GM12878 (cell line): ENCODE measurements around the gene HBZ. TPM values are rescaled to one million over a fixed set of nuclear protein-coding genes. Genes with fewer than 3 reads are reported as not detected.

Experiments
- BRCA1 ChIP-seq: IDR thresholded peaks from 2 replicates; pipeline ENCODE4 v1.6.1; 2011; ENCODE audit warnings: low read depth, low read length, improper control_type of control experiment
- CBX3 ChIP-seq: fragments of 200-600 bp; sonication (generic); IDR thresholded peaks from 2 replicates; pipeline ENCODE4 v1.6.1; 2016; ENCODE audit warnings: low read depth, borderline replicate concordance
- CHD2 ChIP-seq: IDR thresholded peaks from 2 replicates; pipeline ENCODE4 v1.6.1; 2011; ENCODE audit warnings: low read depth, low read length, improper control_type of control experiment, borderline replicate concordance
- CREM ChIP-seq: IDR thresholded peaks from 2 replicates; pipeline ENCODE4 v1.6.1; 2014; ENCODE audit warnings: antibody characterized with exemption, low read depth
- E2F4 ChIP-seq: IDR thresholded peaks from 2 replicates; pipeline ENCODE4 v1.6.1; 2012; ENCODE audit warnings: low read depth, low read length, improper control_type of control experiment
- EGR1 ChIP-seq, 2 experiments: IDR thresholded peaks; 1 replicate in 1 of 2; 2 replicates in 1 of 2; pipeline ENCODE4 v1.6.1; 2011 to 2012; ENCODE audit warnings: low read depth in 2 of 2, low read length in 2 of 2, borderline replicate concordance in 1 of 2, mild to moderate bottlenecking in 1 of 2, moderate library complexity in 1 of 2
- EP300 ChIP-seq, 2 experiments: fragments of 150-350 bp in 1 of 2; IDR thresholded peaks; 2 replicates each; pipeline ENCODE4 v1.6.1; 2011 to 2012; ENCODE audit warnings: low read depth in 2 of 2, low read length in 2 of 2, borderline replicate concordance in 1 of 2, improper control_type of control experiment in 1 of 2, inconsistent platforms in 1 of 2; ENCODE audit not compliant: control insufficient read depth in 1 of 2
- FOXM1 ChIP-seq: IDR thresholded peaks from 2 replicates; pipeline ENCODE4 v1.6.1; 2012; ENCODE audit warnings: low read depth, mild to moderate bottlenecking, inconsistent platforms, low read length, moderate library complexity
- GABPA ChIP-seq: IDR thresholded peaks from 2 replicates; pipeline ENCODE4 v1.6.1; 2014; ENCODE audit warnings: antibody characterized with exemption, low read depth, mild to moderate bottlenecking, inconsistent platforms
- HCFC1 ChIP-seq: fragments of 150-350 bp; IDR thresholded peaks from 2 replicates; pipeline ENCODE4 v1.6.1; 2014; ENCODE audit warnings: low read length
- HDAC2 ChIP-seq: fragments of 200-600 bp; sonication (generic); IDR thresholded peaks from 2 replicates; pipeline ENCODE4 v1.6.1; 2017
- KLF5 ChIP-seq: fragments of 450-650 bp; IDR thresholded peaks from 2 replicates; pipeline ENCODE4 v1.6.1; 2014; ENCODE audit warnings: mild to moderate bottlenecking; ENCODE audit not compliant: partially characterized antibody
- MTA3 ChIP-seq: IDR thresholded peaks from 2 replicates; pipeline ENCODE4 v1.6.1; 2012; ENCODE audit warnings: low read length, inconsistent platforms, borderline replicate concordance
- NFXL1 ChIP-seq: fragments of 450-650 bp; IDR thresholded peaks from 2 replicates; pipeline ENCODE4 v1.6.1; 2017; ENCODE audit warnings: antibody characterized with exemption, mild to moderate bottlenecking, borderline replicate concordance
- PAX8 ChIP-seq: fragments of 450-650 bp; IDR thresholded peaks from 2 replicates; pipeline ENCODE4 v1.6.1; 2017; ENCODE audit warnings: mild to moderate bottlenecking, moderate library complexity
- RBBP5 ChIP-seq: fragments of 200-600 bp; sonication (generic); conservative IDR thresholded peaks from 2 replicates; pipeline ENCODE4 v1.6.1; 2016
- SMAD1 ChIP-seq: fragments of 450-650 bp; IDR thresholded peaks from 2 replicates; pipeline ENCODE4 v1.6.1; 2018; ENCODE audit warnings: mild to moderate bottlenecking, low read depth; ENCODE audit not compliant: partially characterized antibody
- SMARCA5 ChIP-seq: fragments of 450-650 bp; IDR thresholded peaks from 2 replicates; pipeline ENCODE4 v1.6.1; 2017; ENCODE audit warnings: mild to moderate bottlenecking
- SPI1 ChIP-seq: IDR thresholded peaks from 2 replicates; pipeline ENCODE4 v1.6.1; 2011; ENCODE audit warnings: low read depth, mild to moderate bottlenecking, low read length, moderate library complexity, borderline replicate concordance; ENCODE audit not compliant: insufficient read depth
- STAT1 ChIP-seq: fragments of 450-650 bp; conservative IDR thresholded peaks from 2 replicates; pipeline ENCODE4 v1.6.1; 2014; ENCODE audit warnings: antibody characterized with exemption, mild to moderate bottlenecking
- SUZ12 ChIP-seq: fragments of 200-600 bp; sonication (generic); IDR thresholded peaks from one replicate; pipeline ENCODE4 v1.6.1; 2018; ENCODE audit warnings: antibody characterized with exemption, mild to moderate bottlenecking; ENCODE audit not compliant: unreplicated experiment
- USF2 ChIP-seq: IDR thresholded peaks from 2 replicates; pipeline ENCODE4 v1.6.1; 2011; ENCODE audit warnings: low read depth, low read length, improper control_type of control experiment, borderline replicate concordance
- polyA plus RNA-seq, 11 experiments: library from polyadenylated mRNA; depleted of rRNA in 4 of 11; unstranded in 6 of 11; stranded (reverse) in 5 of 11; fragments of >200 nt; fragmentation: Nextera tagmentation in 4 of 11; fragmentation: Illumina TruSeq in 1 of 11; extraction: Ambion mirVana in 4 of 11; extraction: Trizol in 1 of 11; gene quantifications; 1 replicate in 1 of 11; 2 replicates in 10 of 11; pipeline versions ENCODE4 v1.2.1 to v1.2.3, GENCODE V29; 2011 to 2016; ENCODE audit warnings: inconsistent platforms in 2 of 11, missing spikeins in 2 of 11, low read depth in 1 of 11
- total RNA-seq, 4 experiments: library from RNA; depleted of rRNA in 3 of 4; stranded (reverse); fragments of >200 nt in 3 of 4; fragmentation: Illumina TruSeq in 1 of 4; extraction: Trizol in 1 of 4; gene quantifications; 2 replicates each; pipeline versions ENCODE4 v1.2.1 to v1.2.3, GENCODE V29; 2013 to 2021
- TF ChIP-seq, protein P1 (sequence below): fragments of 450-650 bp; IDR thresholded peaks from 2 replicates; pipeline ENCODE4 v1.6.1; 2016; ENCODE audit warnings: mild to moderate bottlenecking, moderate library complexity, borderline replicate concordance

HBZ gene
- total and polyA plus RNA-seq, 10 of the 15 experiments (the other 5 are each of a cell fraction or from before 2014, with no cell fraction given) = 0.49 TPM; not detected in 9

- TF ChIP-seq, protein P1, sequence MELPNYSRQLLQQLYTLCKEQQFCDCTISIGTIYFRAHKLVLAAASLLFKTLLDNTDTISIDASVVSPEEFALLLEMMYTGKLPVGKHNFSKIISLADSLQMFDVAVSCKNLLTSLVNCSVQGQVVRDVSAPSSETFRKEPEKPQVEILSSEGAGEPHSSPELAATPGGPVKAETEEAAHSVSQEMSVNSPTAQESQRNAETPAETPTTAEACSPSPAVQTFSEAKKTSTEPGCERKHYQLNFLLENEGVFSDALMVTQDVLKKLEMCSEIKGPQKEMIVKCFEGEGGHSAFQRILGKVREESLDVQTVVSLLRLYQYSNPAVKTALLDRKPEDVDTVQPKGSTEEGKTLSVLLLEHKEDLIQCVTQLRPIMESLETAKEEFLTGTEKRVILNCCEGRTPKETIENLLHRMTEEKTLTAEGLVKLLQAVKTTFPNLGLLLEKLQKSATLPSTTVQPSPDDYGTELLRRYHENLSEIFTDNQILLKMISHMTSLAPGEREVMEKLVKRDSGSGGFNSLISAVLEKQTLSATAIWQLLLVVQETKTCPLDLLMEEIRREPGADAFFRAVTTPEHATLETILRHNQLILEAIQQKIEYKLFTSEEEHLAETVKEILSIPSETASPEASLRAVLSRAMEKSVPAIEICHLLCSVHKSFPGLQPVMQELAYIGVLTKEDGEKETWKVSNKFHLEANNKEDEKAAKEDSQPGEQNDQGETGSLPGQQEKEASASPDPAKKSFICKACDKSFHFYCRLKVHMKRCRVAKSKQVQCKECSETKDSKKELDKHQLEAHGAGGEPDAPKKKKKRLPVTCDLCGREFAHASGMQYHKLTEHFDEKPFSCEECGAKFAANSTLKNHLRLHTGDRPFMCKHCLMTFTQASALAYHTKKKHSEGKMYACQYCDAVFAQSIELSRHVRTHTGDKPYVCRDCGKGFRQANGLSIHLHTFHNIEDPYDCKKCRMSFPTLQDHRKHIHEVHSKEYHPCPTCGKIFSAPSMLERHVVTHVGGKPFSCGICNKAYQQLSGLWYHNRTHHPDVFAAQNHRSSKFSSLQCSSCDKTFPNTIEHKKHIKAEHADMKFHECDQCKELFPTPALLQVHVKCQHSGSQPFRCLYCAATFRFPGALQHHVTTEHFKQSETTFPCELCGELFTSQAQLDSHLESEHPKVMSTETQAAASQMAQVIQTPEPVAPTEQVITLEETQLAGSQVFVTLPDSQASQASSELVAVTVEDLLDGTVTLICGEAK = no peak
- TF ChIP-seq MTA3 (0 out of 2 replicates have a peak, but pooled peaks have one; percentile 17), EP300 (IDR thresholded peaks at IDR 0.05; ENCODE audit: borderline replicate concordance in 1 of 2, control insufficient read depth in 1 of 2, low read depth in 2 of 2, low read length in 2 of 2) (no peak), HDAC2 (no peak), HCFC1 (no peak), SPI1 (no peak), NFXL1 (no peak), BRCA1 (peak; percentile 61; the same call in 1 of the 2 replicates), USF2 (no peak), GABPA (no peak), E2F4 (no peak), CREM (no peak), SMAD1 (no peak), FOXM1 (no peak), CBX3 (no peak), SUZ12 (no peak), RBBP5 (no peak), CHD2 (peak; percentile 93), SMARCA5 (no peak), KLF5 (peak; percentile 44), EGR1 (IDR thresholded peaks at IDR 0.05; ENCODE audit: borderline replicate concordance in 1 of 2, low read depth in 2 of 2, low read length in 2 of 2) (0 out of 3 replicates have a peak, but pooled peaks of 1 of the 2 experiments have one; percentile 2), STAT1 (no peak), PAX8 (no peak)
Measured at GRCh38 chr16:180681-181564, 28.5 kb downstream of the HBZ start (continued).
